Brain microvascular endothelial cell (primary cell): Measurements from ENCODE around the gene TSR3.

Experiments
- DNase-seq: peaks from one replicate; pipeline ENCODE4 v3.0.0-alpha.2; 2020
- H3K27ac ChIP-seq: fragments of 250-450 bp; sonication (Bioruptor Pico); 2 replicates; pipeline ENCODE4 v1.5.1; 2020; ENCODE audit warnings: mild to moderate bottlenecking, moderate library complexity
- H3K27me3 ChIP-seq: fragments of 250-450 bp; sonication (Bioruptor Pico); replicated peaks from 2 replicates; pipeline ENCODE4 v1.5.1; 2020; ENCODE audit warnings: mild to moderate bottlenecking
- H3K36me3 ChIP-seq: fragments of 250-450 bp; sonication (Bioruptor Pico); replicated peaks from 2 replicates; pipeline ENCODE4 v1.5.1; 2020; ENCODE audit warnings: mild to moderate bottlenecking
- H3K4me3 ChIP-seq: 2 replicates; pipeline ENCODE4 v1.5.1; 2011; ENCODE audit warnings: low read depth, mild to moderate bottlenecking, control low read depth, low read length, moderate library complexity
- in situ Hi-C: cut with HindIII; loops from 2 replicates; pipeline ENCODE4 v1.10.0; 2017; ENCODE audit warnings: low sequenced_read_pairs, low pct_ligation_motif_present
- TF ChIP-seq, protein P1 (sequence below): IDR thresholded peaks from 2 replicates; pipeline ENCODE4 v1.5.1; 2011; ENCODE audit warnings: low read depth, mild to moderate bottlenecking, moderate library complexity, low read length, control low read depth, inconsistent platforms; ENCODE audit errors: missing control alignments

The TSR3 gene

DNA sequence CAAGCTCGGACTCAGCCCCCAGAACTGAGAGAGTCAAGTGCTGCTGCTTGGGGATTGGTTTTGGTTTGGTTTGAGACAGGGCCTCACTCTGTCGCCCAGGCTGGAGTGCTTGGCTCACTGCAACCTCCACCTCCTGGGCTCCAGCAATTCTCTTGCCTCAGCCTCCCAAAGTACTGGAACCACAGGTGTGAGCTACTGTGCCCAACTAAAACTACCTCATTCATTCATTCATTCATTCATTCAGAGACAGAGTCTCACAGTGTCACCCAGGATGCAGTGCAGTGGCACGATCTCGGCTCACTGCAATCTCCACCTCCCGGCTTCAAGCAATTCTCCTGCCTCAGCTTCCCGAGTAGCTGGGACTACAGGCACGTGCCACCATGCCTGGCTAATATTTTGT lies 38.1 kb upstream of the TSR3 start:
- Histone ChIP-seq H3K36me3 (no peaks in the 10 kb centered on the region), H3K27me3 (no peaks in the 10 kb centered on the region), H3K27ac (no peak overlapping the region), H3K4me3 (no peak overlapping the region)
- DNase-seq: no peak
- in situ Hi-C loops: no loop called here
- TF ChIP-seq, protein P1, sequence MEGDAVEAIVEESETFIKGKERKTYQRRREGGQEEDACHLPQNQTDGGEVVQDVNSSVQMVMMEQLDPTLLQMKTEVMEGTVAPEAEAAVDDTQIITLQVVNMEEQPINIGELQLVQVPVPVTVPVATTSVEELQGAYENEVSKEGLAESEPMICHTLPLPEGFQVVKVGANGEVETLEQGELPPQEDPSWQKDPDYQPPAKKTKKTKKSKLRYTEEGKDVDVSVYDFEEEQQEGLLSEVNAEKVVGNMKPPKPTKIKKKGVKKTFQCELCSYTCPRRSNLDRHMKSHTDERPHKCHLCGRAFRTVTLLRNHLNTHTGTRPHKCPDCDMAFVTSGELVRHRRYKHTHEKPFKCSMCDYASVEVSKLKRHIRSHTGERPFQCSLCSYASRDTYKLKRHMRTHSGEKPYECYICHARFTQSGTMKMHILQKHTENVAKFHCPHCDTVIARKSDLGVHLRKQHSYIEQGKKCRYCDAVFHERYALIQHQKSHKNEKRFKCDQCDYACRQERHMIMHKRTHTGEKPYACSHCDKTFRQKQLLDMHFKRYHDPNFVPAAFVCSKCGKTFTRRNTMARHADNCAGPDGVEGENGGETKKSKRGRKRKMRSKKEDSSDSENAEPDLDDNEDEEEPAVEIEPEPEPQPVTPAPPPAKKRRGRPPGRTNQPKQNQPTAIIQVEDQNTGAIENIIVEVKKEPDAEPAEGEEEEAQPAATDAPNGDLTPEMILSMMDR: no peak

DNA sequence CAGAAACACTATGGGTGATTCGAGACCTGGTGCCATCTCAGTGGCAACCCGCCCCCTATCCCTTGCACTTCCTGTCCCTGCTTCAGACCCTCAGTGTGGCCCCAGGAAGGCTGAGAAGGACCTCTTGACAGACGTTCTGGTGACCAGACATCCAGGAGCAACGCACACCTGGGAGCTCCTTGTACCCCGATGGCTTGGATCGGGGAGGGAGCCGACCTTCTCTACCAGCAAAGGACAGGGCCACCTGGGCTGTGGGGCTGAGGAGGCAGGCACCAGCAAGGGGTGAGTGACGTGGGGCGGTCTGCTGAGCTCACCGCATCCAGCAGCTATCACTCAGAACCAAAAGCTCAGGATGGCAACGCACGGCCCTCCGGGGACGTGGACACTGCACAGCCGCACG lies 35.7 kb upstream of the TSR3 start:
- Histone ChIP-seq H3K27ac (no peak overlapping the region), H3K4me3 (no peak overlapping the region), H3K27me3 (no peaks in the 10 kb centered on the region), H3K36me3 (no peaks in the 10 kb centered on the region)
- TF ChIP-seq, protein P1: no peak
- no peak for DNase-seq
- in situ Hi-C loops: no loop called here

DNA sequence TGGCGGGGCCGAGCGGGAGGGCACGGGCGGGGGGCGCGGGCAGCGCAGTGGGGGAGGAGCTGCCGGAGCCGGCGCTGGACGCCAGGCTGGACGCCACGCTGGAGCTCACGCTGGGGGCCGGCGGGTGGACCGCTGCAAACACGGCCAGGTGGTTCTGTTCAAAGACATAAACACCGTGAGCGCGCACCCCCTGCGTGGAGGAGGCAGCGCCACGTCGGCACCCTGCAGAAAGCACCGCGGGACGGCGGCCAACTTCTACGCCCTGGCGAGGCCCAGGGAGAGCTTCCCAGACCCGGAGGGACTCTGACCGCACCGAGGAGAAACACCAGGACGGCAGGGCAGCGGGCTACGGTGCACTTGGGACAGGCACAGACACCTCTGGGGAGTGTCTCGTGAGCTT lies 33.6 kb upstream of the TSR3 start:
- DNase-seq: no peak
- Histone ChIP-seq H3K36me3 (no peaks in the 10 kb centered on the region), H3K4me3 (no peak overlapping the region), H3K27ac (no peak overlapping the region), H3K27me3 (no peaks in the 10 kb centered on the region)
- TF ChIP-seq, protein P1: no peak
- in situ Hi-C loops: no loop called here

DNA sequence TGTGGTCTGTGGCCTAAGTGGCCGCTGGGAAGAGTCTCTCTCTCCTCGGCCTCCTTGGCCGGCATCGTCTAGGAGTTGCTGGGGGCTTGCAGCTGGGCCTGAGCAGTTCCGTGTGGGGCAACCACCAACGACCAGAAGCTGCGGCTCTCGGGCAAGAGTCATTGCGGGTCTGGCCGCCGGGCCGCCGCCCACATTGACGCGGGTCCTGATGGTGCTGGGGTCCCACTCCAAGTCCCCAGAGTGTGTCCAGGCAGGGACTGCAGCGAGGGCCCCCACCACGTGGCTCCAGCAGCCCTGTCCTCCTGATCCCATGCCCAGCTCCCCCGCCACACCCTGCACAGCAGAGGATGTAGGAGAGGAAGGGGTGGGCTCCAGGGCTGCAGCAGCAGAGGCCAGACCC lies 31.9 kb upstream of the TSR3 start:
- Histone ChIP-seq H3K27ac (no peak overlapping the region), H3K4me3 (no peak overlapping the region), H3K27me3 (no peaks in the 10 kb centered on the region), H3K36me3 (no peaks in the 10 kb centered on the region)
- TF ChIP-seq, protein P1: no peak
- DNase-seq: no peak
- in situ Hi-C loops: no loop called here

DNA sequence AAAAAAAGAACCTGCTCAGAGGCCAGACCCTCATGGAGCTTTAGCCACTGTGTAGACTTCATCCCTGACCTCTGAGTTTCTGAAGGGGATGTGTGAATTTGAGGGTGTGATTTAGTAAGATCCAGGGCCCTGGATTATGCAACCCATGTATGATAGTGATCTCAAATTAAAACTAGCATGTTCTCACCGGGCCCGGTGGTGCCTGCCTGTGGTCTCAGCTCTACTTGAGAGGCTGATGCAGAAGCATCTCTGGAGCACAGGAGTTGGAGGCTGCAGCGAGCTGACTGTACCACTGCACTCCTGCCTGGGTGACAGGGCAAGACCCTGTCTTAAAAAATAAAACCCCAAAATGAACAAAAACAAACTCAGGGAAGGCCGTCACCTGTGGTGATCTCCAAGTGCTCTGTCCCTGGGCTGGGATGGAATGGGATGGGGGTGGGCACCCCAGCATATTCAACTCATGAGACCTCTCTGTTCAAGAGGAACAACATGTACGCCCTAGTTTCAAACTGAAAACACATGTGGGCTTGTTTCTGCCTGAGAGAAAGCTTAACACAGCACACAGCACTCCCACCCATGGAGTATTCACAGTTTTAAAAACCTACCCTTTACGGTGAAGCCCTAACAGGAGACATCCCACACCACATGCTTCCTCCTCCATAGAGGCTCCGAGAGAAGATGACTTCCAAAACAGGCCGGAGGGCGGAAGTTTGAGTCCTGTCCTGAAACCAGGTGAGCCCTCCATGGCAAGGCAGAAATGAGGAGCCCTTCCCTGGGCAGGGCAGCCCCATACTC lies 30.1 kb upstream of the TSR3 start:
- Histone ChIP-seq H3K36me3 (no peaks in the 10 kb centered on the region), H3K4me3 (no peak overlapping the region), H3K27me3 (no peaks in the 10 kb centered on the region), H3K27ac (no peak overlapping the region)
- no peak for DNase-seq
- TF ChIP-seq, protein P1: no peak
- in situ Hi-C loops: no loop called here

DNA sequence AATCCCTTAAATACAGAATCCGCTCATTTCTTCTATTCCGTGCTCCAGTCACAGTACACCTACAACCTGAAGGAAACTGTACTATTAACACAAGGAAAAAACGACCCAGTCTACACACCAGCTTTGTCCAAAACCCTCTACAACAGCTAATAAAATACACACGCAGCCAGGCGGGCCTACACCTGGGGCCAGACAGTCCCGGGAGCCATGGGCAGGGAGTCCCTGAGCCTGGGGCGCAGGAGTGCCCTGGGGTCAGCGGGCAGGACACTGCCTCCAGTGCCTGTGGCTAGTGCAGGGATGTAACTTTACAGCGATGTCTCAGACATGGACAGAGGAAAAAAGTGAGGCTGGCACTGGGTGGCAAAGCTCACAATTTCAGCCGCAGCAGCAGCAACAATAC lies 28.5 kb upstream of the TSR3 start:
- Histone ChIP-seq H3K27ac (no peak overlapping the region), H3K27me3 (no peaks in the 10 kb centered on the region), H3K4me3 (no peak overlapping the region), H3K36me3 (no peaks in the 10 kb centered on the region)
- TF ChIP-seq, protein P1: no peak
- no peak for DNase-seq
- in situ Hi-C loops: no loop called here
